ENCODE data around the gene DIP2C. TPM values are rescaled to one million over a fixed set of nuclear protein-coding genes. Genes with fewer than 3 reads are reported as not detected.
"Not testable (repeated sequence)": the region's sequence is repeated elsewhere in the genome, so short reads cannot be mapped to it uniquely, and the experiment has no call there.

Gene DIP2C
- polyA plus RNA-seq, 2 donors: 2.2 to 2.7 TPM

GRCh38 chr10:656883-657282 is 32.6 kb downstream of the DIP2C start:
- H3K4me3 ChIP-seq (ENCODE audit: low read depth in 1 of 2, low read length in 2 of 2): no peak overlapping the region
- 72 to 79% methylated on average over 4 to 5 of the region's 5 CpGs for WGBS, 2 donors
- no peaks in the 10 kb centered on the region for H3K36me3 ChIP-seq (ENCODE audit: control insufficient read depth in 2 of 2, insufficient read depth in 2 of 2, low read length in 1 of 2)
- no peak overlapping the region for H3K27ac ChIP-seq (ENCODE audit: low read depth in 2 of 2, low read length in 1 of 2)
- no peaks in the 10 kb centered on the region for H3K27me3 ChIP-seq (ENCODE audit: control insufficient read depth in 1 of 2, insufficient read depth in 2 of 2, low read length in 2 of 2)
- no peaks in the 10 kb centered on the region for H3K9me3 ChIP-seq (ENCODE audit: control insufficient read depth in 2 of 2, insufficient read depth in 1 of 2, low read depth in 1 of 2, low read length in 1 of 2)
- peaks cover 6 to 8% of the 10 kb centered on the region in 2 donors for H3K4me1 ChIP-seq (ENCODE audit: control insufficient read depth in 2 of 2, insufficient read depth in 2 of 2, low read length in 1 of 2)

GRCh38 chr10:655184-655583 is 34.3 kb downstream of the DIP2C start:
- no peaks in the 10 kb centered on the region for H3K9me3 ChIP-seq (ENCODE audit: control insufficient read depth in 2 of 2, insufficient read depth in 1 of 2, low read depth in 1 of 2, low read length in 1 of 2)
- no peaks in the 10 kb centered on the region for H3K36me3 ChIP-seq (ENCODE audit: control insufficient read depth in 2 of 2, insufficient read depth in 2 of 2, low read length in 1 of 2)
- 93% methylated on average over 8 of the region's 8 CpGs for WGBS, 2 donors
- H3K4me1 ChIP-seq (ENCODE audit: control insufficient read depth in 2 of 2, insufficient read depth in 2 of 2, low read length in 1 of 2): peaks cover 2 to 4% of the 10 kb centered on the region in 2 donors
- H3K27me3 ChIP-seq (ENCODE audit: control insufficient read depth in 1 of 2, insufficient read depth in 2 of 2, low read length in 2 of 2): no peaks in the 10 kb centered on the region
- H3K27ac ChIP-seq (ENCODE audit: low read depth in 2 of 2, low read length in 1 of 2): no peak overlapping the region
- no peak overlapping the region for H3K4me3 ChIP-seq (ENCODE audit: low read depth in 1 of 2, low read length in 2 of 2)

- H3K27ac ChIP-seq (ENCODE audit: low read depth in 2 of 2, low read length in 1 of 2): no peak overlapping the region
Measured at GRCh38 chr10:654647-654996, 34.8 kb downstream of the DIP2C start.

GRCh38 chr10:653991-654646 is 35.3 kb downstream of the DIP2C start:
- H3K27me3 ChIP-seq (ENCODE audit: control insufficient read depth in 1 of 2, insufficient read depth in 2 of 2, low read length in 2 of 2): no peaks in the 10 kb centered on the region
- no peaks in the 10 kb centered on the region for H3K36me3 ChIP-seq (ENCODE audit: control insufficient read depth in 2 of 2, insufficient read depth in 2 of 2, low read length in 1 of 2)
- no peak overlapping the region for H3K4me3 ChIP-seq (ENCODE audit: low read depth in 1 of 2, low read length in 2 of 2)
- no peak overlapping the region for H3K27ac ChIP-seq (ENCODE audit: low read depth in 2 of 2, low read length in 1 of 2)
- no peaks in the 10 kb centered on the region for H3K9me3 ChIP-seq (ENCODE audit: control insufficient read depth in 2 of 2, insufficient read depth in 1 of 2, low read depth in 1 of 2, low read length in 1 of 2)
- peaks cover 2 to 4% of the 10 kb centered on the region in 2 donors for H3K4me1 ChIP-seq (ENCODE audit: control insufficient read depth in 2 of 2, insufficient read depth in 2 of 2, low read length in 1 of 2)
- WGBS, 2 donors: 48 to 62% methylated on average over 13 of the region's 13 CpGs

More at GRCh38 chr10:654647-654996, 34.8 kb downstream of the DIP2C start:
- Histone ChIP-seq H3K4me1 (ENCODE audit: control insufficient read depth in 2 of 2, insufficient read depth in 2 of 2, low read length in 1 of 2) (peaks cover 2 to 4% of the 10 kb centered on the region in 2 donors), H3K36me3 (ENCODE audit: control insufficient read depth in 2 of 2, insufficient read depth in 2 of 2, low read length in 1 of 2) (no peaks in the 10 kb centered on the region), H3K4me3 (ENCODE audit: low read depth in 1 of 2, low read length in 2 of 2) (no peak overlapping the region), H3K27me3 (ENCODE audit: control insufficient read depth in 1 of 2, insufficient read depth in 2 of 2, low read length in 2 of 2) (no peaks in the 10 kb centered on the region), H3K9me3 (ENCODE audit: control insufficient read depth in 2 of 2, insufficient read depth in 1 of 2, low read depth in 1 of 2, low read length in 1 of 2) (no peaks in the 10 kb centered on the region)
- 88 to 93% methylated on average over 6 of the region's 6 CpGs for WGBS, 2 donors

- H3K27me3 ChIP-seq (ENCODE audit: control insufficient read depth in 1 of 2, insufficient read depth in 2 of 2, low read length in 2 of 2); H3K4me1 ChIP-seq (ENCODE audit: control insufficient read depth in 2 of 2, insufficient read depth in 2 of 2, low read length in 1 of 2); H3K27ac ChIP-seq (ENCODE audit: low read depth in 2 of 2, low read length in 1 of 2); H3K36me3 ChIP-seq (ENCODE audit: control insufficient read depth in 2 of 2, insufficient read depth in 2 of 2, low read length in 1 of 2); H3K4me3 ChIP-seq (ENCODE audit: low read depth in 1 of 2, low read length in 2 of 2); H3K9me3 ChIP-seq (ENCODE audit: control insufficient read depth in 2 of 2, insufficient read depth in 1 of 2, low read depth in 1 of 2, low read length in 1 of 2): not testable (repeated sequence)
- WGBS, 2 donors: 93 to 97% methylated on average over 13 of the region's 13 CpGs
Measured at GRCh38 chr10:652832-653459, 36.5 kb downstream of the DIP2C start.

GRCh38 chr10:652233-652632 is 37.2 kb downstream of the DIP2C start:
- Histone ChIP-seq H3K4me3 (ENCODE audit: low read depth in 1 of 2, low read length in 2 of 2) (no peak overlapping the region), H3K27ac (ENCODE audit: low read depth in 2 of 2, low read length in 1 of 2) (no peak overlapping the region), H3K9me3 (ENCODE audit: control insufficient read depth in 2 of 2, insufficient read depth in 1 of 2, low read depth in 1 of 2, low read length in 1 of 2) (no peaks in the 10 kb centered on the region), H3K4me1 (ENCODE audit: control insufficient read depth in 2 of 2, insufficient read depth in 2 of 2, low read length in 1 of 2) (peaks cover 2 to 7% of the 10 kb centered on the region in 2 donors), H3K27me3 (ENCODE audit: control insufficient read depth in 1 of 2, insufficient read depth in 2 of 2, low read length in 2 of 2) (no peaks in the 10 kb centered on the region), H3K36me3 (ENCODE audit: control insufficient read depth in 2 of 2, insufficient read depth in 2 of 2, low read length in 1 of 2) (no peaks in the 10 kb centered on the region)
- 86 to 92% methylated on average over 15 of the region's 15 CpGs for WGBS, 2 donors

- H3K4me1 ChIP-seq (ENCODE audit: control insufficient read depth in 2 of 2, insufficient read depth in 2 of 2, low read length in 1 of 2): peaks cover 2 to 7% of the 10 kb centered on the region in 2 donors
- WGBS, 2 donors: 92 to 93% methylated on average over 12 of the region's 12 CpGs
- H3K36me3 ChIP-seq (ENCODE audit: control insufficient read depth in 2 of 2, insufficient read depth in 2 of 2, low read length in 1 of 2): no peaks in the 10 kb centered on the region
- peak overlapping the region in 1 of 2 donors; percentile 34 for H3K27ac ChIP-seq (ENCODE audit: low read depth in 2 of 2, low read length in 1 of 2)
- H3K4me3 ChIP-seq (ENCODE audit: low read depth in 1 of 2, low read length in 2 of 2): no peak overlapping the region
- no peaks in the 10 kb centered on the region for H3K9me3 ChIP-seq (ENCODE audit: control insufficient read depth in 2 of 2, insufficient read depth in 1 of 2, low read depth in 1 of 2, low read length in 1 of 2)
- H3K27me3 ChIP-seq (ENCODE audit: control insufficient read depth in 1 of 2, insufficient read depth in 2 of 2, low read length in 2 of 2): no peaks in the 10 kb centered on the region
Measured at GRCh38 chr10:651692-652091, 37.8 kb downstream of the DIP2C start.

GRCh38 chr10:650886-651615 is 38.4 kb downstream of the DIP2C start:
- H3K4me1 ChIP-seq (ENCODE audit: control insufficient read depth in 2 of 2, insufficient read depth in 2 of 2, low read length in 1 of 2): peaks cover 2 to 7% of the 10 kb centered on the region in 2 donors
- H3K36me3 ChIP-seq (ENCODE audit: control insufficient read depth in 2 of 2, insufficient read depth in 2 of 2, low read length in 1 of 2): no peaks in the 10 kb centered on the region
- H3K27ac ChIP-seq (ENCODE audit: low read depth in 2 of 2, low read length in 1 of 2): peak overlapping the region; percentile 23 to 60
- WGBS, 2 donors: 69 to 73% methylated on average over 20 of the region's 20 CpGs
- peaks cover 0 to 2% of the 10 kb centered on the region in 2 donors for H3K9me3 ChIP-seq (ENCODE audit: control insufficient read depth in 2 of 2, insufficient read depth in 1 of 2, low read depth in 1 of 2, low read length in 1 of 2)
- peak overlapping the region; percentile 8 to 13 for H3K4me3 ChIP-seq (ENCODE audit: low read depth in 1 of 2, low read length in 2 of 2)
- H3K27me3 ChIP-seq (ENCODE audit: control insufficient read depth in 1 of 2, insufficient read depth in 2 of 2, low read length in 2 of 2): no peaks in the 10 kb centered on the region

GRCh38 chr10:650441-650851 is 39.0 kb downstream of the DIP2C start:
- Histone ChIP-seq H3K27ac (ENCODE audit: low read depth in 2 of 2, low read length in 1 of 2) (peak overlapping the region; percentile 47 to 60), H3K36me3 (ENCODE audit: control insufficient read depth in 2 of 2, insufficient read depth in 2 of 2, low read length in 1 of 2) (no peaks in the 10 kb centered on the region), H3K27me3 (ENCODE audit: control insufficient read depth in 1 of 2, insufficient read depth in 2 of 2, low read length in 2 of 2) (no peaks in the 10 kb centered on the region), H3K4me1 (ENCODE audit: control insufficient read depth in 2 of 2, insufficient read depth in 2 of 2, low read length in 1 of 2) (peaks cover 2 to 7% of the 10 kb centered on the region in 2 donors), H3K9me3 (ENCODE audit: control insufficient read depth in 2 of 2, insufficient read depth in 1 of 2, low read depth in 1 of 2, low read length in 1 of 2) (peaks cover 0 to 2% of the 10 kb centered on the region in 2 donors), H3K4me3 (ENCODE audit: low read depth in 1 of 2, low read length in 2 of 2) (peak overlapping the region in 1 of 2 donors; percentile 4)
- 55 to 61% methylated on average over 10 of the region's 10 CpGs for WGBS, 2 donors

Data from esophagus (tissue), 2 donors.